ENCODE data around the gene PRAMEF33.
"Not testable (repeated sequence)": the region's sequence is repeated elsewhere in the genome, so short reads cannot be mapped to it uniquely, and the experiment has no call there.

Gene PRAMEF33, protein sequence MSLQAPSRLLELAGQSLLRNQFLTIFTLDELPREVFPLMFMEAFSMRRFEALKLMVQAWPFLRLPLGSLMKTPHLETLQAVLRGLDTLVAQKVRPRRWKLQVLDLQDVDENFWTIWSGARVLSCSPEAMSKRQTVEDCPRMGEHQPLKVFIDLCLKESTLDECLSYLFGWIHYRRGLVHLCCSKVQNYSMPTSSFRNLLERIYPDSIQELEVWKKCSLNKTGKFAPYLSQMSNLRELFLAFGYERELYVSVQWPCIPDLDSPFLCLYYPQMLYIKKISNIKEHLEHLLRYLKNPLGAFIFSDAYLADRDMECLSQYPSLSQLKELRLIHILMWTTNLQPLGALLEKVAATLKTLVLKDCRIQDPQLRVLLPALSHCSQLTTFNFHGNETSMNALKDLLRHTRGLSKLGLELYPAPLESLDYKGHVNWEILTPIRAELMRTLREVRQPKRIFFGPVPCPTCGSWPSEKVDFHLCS

DNA sequence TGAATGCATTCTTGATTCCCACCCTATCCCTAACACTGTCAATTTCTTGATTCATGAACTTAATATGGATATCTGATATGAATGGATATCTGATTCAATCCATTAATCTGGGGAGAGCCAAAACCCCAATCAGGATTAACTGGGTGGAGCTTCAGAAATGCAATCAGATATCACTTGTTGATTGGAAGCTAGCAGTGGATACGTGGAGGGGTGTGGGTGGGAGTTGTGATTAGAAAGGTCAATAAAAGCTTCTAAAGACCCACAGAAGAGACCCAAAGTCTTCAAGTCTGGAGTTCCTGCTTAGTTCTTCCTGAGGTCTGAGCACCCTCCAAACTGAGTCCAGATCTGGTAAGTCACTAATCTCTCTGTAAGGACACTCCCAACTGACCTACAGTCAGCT is at the start of gene PRAMEF33:
PRAMEF33 (plus strand) TSS at position 301 of the 400 bp plus-strand sequence. CDS start 2,416 bp downstream, outside the sequence.
- DNase-seq (ENCODE audit: low spot score) = not testable (repeated sequence)

DNA sequence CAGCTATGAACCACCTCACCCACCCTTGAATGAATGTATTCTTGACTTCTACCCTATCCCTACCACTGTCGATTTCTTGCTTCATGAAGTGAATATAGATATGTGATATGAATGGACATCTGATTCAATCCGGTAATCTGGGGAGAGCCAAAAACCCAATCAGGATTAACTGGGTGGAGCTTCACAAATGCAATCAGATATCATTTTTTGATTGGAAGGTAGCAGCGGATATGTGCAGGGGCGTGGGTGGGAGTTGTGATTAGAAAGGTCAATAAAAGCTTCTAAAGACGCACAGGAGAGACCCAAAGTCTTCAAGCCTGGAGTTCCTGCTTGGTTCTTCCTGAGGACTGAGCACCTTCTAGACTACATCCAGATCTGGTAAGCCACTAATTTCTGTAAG is 49.4 kb upstream of the PRAMEF33 start, which contains the start of gene PRAMEF5:
PRAMEF5 (plus strand) TSS at position 301 of the 400 bp plus-strand sequence. CDS start 5,071 bp downstream, outside the sequence.
- not testable (repeated sequence) for DNase-seq (ENCODE audit: low spot score)

DNA sequence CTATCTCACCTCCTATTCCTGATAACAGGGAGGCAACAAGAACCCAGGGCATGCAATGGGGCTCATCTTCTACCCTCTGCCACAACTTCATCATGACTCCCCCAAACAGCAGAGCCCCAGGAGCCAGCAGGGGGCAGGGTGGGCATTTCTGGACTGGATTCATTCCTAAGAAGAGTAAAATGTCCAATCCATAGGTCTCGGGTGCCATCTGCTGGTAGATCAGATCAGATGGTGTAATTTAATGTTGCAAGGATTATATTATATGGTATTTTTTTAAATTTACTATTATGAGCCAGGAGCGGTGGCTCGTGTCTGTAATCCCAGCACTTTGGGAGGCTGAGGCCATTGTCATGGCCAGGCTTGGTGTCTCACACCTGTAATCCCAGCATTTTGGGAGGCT is 38.2 kb upstream of the PRAMEF33 start:
- not testable (repeated sequence) for DNase-seq (ENCODE audit: low spot score)

DNA sequence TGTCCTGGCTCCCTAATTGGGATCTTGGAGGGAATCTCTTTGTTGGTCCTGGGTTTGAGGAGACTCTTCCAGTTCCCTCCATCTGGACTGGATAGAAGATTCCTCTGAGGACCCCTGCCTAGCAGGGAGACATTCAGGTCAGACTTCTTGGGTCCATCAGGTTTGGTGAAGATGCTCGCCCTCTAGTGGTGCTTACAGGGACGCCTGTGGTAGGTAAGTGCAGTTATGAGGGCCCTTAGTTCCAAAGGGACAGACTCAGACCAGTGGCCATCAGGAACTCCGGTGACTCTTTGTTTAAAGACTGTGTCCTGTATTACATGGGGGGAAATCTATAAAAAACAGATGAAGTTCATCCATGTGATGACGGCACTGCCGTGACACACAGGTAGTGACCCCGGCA is 26.3 kb upstream of the PRAMEF33 start:
- DNase-seq (ENCODE audit: low spot score) = not testable (repeated sequence)

DNA sequence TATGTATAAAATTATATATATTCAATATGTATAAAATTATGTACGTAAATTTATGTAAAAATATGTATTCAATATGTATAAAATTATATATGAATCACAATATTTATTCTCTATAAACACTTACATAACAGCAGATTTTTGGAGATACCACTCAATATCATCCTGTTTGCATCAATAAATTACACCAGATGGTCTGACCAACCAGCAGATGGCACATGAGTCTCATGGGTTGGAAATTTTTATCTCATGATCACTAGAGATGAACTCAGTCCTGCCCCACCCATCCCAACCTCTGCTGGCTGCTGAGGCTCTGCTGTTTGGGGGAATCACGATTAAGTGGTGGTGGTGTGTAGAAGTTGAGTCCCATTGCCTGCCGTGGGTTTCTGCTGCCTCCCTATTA is 23.7 kb upstream of the PRAMEF33 start:
- not testable (repeated sequence) for DNase-seq (ENCODE audit: low spot score)

DNA sequence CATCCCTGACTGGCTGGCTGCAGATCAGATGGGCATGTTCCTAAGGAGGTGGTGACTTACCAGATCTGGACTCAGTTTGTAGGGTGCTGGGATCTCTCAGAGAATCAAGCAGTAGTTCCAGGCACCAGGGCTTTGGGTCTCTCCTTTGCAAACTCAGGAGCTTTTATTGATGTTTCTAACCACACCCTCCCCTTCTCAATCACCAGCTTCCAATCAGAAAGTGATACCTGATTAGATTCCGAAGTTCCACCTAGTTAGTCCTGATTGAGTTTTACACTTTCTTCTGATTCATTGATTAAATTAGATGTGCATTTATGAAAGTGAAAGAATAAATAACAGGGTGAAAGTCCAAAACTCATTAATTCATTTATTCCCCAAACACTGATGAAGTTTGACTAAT is 18.3 kb upstream of the PRAMEF33 start, which contains the start of gene PRAMEF8:
PRAMEF8 (minus strand) TSS at position 101 of the 400 bp plus-strand sequence. CDS start 1,046 bp downstream, outside the sequence.
- not testable (repeated sequence) for DNase-seq (ENCODE audit: low spot score)

DNA sequence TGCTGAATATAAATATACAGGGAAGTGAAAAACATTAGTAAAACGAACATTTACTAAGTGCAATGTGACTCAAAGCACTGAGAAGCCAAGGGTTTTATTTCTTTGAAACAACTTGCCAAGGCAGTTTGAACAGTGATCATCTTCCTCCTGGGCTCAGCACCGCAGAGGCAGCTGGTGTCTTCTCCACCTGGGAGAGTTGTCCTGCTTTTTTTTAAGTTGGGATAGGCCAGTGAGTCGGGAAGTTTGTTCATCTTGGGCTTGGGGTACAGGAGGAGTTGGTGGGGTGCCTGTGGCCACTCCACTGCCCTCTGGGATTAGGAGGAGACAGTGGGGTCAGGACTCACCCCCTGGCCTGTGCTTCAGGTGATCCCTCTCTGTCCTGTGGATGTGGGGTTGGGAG is 14.3 kb upstream of the PRAMEF33 start:
- not testable (repeated sequence) for DNase-seq (ENCODE audit: low spot score)

DNA sequence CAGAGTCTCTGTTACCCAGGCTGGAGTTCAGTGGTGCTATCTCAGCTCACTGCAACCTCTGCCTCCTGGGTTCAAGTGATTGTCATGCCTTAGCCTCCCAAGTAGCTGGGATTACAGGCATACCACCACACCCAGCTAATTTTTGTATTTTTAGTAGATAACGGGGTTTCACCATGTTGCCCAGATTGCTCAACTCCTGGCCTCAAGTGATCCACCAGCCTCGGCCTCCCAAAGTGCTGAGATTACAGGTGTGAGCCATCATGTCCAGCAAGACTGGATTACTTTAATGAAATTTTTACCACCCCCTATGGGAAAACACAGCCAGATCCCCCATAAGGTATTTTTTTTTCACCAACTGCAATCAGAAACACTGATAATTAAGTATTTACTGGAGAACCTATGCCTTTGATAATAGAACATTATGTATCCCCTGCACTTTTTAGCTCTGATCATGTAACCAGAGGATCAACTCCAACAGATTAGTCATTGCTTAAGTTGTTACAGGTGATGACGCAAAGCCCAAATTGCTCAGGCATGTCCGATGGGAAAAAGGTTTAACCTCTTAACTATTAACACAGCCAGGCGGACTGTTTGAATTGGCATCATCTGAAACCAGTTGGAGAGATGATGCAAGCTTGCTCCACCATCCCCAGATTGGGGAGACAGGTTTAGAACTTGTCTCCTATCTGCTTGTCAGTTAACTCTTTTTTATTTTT is 6.0 kb upstream of the PRAMEF33 start:
- not testable (repeated sequence) for DNase-seq (ENCODE audit: low spot score)

DNA sequence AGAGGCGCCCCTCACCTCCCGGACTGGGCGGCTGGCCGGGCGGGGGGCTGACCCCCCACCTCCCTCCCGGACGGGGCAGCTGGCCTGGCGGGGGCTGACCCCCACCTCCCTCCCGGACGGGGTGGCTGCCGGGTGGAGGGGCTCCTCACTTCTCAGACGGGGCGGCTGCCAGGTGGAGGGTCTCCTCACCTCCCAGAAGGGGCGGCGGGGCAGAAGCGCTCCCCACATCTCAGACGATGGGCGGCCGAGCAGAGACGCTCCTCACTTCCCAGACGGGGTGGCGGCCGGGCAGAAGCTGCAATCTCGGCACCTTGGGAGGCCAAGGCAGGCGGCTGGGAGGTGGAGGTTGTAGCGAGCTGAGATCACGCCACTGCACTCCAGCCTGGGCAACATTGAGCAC is 4.6 kb upstream of the PRAMEF33 start:
- not testable (repeated sequence) for DNase-seq (ENCODE audit: low spot score)

DNA sequence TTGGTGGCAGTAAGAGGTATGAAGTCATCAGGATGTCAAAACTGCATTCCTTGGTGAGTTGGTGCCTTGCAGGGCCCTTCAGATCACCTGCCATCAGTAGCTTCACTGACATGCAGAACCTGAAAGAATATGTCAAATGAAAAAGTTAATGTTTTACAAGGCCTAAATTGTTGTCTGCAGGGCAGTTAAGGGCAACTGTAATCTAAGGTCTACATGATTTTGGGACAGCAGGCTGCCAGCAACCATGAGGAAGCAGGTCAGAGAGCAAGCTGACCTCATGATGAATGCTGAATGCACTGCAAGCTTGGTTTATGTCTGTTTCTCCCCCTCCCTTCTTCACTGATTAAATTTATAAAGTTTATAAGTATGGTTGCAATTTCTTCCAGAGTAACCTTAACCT is 1.1 kb upstream of the PRAMEF33 start:
- not testable (repeated sequence) for DNase-seq (ENCODE audit: low spot score)

DNA sequence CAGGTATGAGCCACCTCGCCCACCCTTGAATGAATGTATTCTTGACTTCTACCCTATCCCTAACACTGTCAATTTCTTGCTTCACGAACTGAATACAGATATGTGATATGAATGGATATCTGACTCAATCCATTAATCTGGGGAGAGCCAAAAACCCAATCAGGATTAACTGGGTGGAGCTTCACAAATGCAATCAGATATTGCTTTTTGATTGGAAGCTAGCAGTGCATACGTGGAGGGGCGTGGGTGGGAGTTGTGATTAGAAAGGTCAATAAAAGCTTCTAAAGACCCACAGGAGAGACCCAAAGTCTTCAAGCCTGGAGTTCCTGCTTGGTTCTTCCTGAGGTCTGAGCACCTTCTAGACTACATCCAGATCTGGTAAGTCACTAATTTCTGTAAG is 11.9 kb downstream of the PRAMEF33 start, which contains the start of gene PRAMEF15:
PRAMEF15 (plus strand) TSS at position 301 of the 400 bp plus-strand sequence. CDS start 2,827 bp downstream, outside the sequence.
- not testable (repeated sequence) for DNase-seq (ENCODE audit: low spot score)

DNA sequence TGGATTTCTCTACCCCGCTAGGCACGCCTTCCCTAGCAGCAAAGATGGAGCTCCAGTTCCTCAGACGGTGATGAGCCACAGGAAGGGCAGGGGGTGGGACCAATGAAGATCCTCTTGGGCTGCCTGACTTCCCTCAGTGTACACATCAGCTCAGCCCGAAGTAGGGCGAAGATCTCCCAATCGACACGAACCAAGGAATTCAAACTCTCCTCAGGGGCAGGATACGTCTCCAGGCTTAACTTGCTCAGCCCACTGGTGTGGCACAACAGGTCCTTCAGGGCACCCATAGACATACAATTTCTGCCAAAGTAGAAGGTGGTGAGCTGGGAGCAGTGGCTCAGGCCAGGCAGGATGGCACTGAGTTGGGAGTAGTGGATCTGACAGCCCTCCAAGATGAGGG is 39.2 kb downstream of the PRAMEF33 start:
- DNase-seq (ENCODE audit: low spot score) = not testable (repeated sequence)

DNA sequence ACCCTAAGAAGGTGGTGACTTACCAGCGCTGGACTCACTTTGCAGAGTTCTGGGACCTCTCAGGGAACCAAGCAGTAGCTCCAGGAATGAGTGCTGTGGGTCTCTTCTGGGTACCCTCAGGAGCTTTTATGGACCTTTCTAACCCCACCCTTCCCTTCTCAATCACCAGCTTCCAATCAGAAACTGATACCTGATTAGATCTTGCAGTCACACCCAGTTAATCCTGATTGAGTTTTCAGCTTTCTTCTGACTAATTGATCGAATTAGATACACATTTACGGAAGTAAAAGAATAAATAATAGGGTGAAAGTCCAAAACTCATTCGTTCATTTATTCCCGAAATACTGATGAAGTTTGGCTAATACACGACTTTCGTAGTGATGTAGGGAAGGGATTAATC is 43.7 kb downstream of the PRAMEF33 start, which contains the start of gene PRAMEF14:
PRAMEF14 (minus strand) TSS at position 101 of the 400 bp plus-strand sequence. CDS start 1,820 bp downstream, outside the sequence.
- DNase-seq (ENCODE audit: low spot score) = not testable (repeated sequence)

DNA sequence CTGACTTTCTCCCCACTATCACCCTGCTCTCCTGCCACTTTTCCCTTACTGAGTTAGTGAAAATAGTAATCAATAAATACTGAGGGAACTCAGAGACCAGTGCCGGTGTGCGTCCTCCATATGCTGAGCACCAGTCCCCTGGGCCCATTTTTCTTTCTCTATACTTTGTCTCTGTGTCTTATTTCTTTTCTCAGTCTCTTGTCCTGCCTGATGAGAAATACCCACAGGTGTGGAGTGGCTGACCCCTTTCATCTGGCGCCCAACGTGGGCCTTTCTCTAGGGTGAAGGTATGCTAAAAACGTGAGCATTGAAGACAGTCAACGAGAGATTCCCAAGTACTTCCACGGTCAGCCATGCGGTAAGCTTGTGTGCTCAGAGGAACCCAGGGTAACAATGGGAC is 50.1 kb downstream of the PRAMEF33 start:
- DNase-seq (ENCODE audit: low spot score) = not testable (repeated sequence)

DNA sequence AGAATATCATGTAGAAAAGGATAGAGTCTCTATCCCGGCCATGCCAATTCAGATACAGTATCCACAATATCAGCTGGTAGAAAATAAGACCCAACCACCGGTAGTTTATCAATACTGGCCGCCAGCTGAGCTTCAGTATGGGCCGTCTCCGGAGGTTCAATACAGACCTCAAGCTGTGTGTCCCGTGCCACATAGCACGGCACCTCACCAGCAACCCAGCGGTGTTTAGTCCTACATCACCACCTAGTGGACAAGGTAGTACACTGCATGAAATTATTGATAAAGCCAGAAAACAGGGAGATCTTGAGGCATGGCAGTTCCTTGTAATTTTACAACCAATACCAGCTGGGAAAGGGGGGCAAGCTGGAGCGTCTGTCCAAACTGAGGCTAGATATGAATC is 51.1 kb downstream of the PRAMEF33 start:
- not testable (repeated sequence) for DNase-seq (ENCODE audit: low spot score)

DNA sequence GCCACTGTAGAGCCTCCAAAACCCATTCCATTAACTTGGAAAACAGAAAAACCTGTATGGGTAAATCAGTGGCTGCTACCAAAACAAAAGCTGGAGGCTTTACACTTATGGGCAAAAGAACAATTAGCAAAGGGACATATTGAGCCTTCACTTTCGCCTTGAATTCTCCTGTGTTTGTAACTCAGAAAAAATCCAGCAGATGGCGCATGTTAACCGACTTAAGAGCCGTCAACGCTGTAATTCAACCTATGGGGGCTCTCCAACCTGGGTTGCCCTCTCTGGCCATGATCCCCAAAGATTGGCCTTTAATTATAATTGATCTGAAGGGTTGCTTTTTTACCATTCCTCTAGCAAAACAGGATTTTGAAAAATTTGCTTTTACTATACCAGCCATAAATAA is 53.4 kb downstream of the PRAMEF33 start:
- peak; percentile 5 for DNase-seq (ENCODE audit: low spot score)
